Keratinocyte (primary cell): ENCODE measurements around the gene DGKQ. TPM values are rescaled to one million over a fixed set of nuclear protein-coding genes. Genes with fewer than 3 reads are reported as not detected.

Experiments
- DNase-seq: peaks from one replicate; pipeline ENCODE4 v3.0.0-alpha.2; 2011; ENCODE audit warnings: low read depth, missing footprints, low spot score
- FAIRE-seq: peaks from 2 replicates; lab custom pipeline; 2011; peaks lifted over from hg19 to GRCh38; lab: Jason Lieb, UNC
- H2AFZ ChIP-seq: 2 replicates; pipeline ENCODE4 v1.6.0; 2012; ENCODE audit warnings: low read length, control low read depth, inconsistent platforms; ENCODE audit not compliant: control insufficient read depth
- H3K27ac ChIP-seq: 2 replicates; pipeline ENCODE4 v1.5.1; 2011; ENCODE audit warnings: low read length; ENCODE audit not compliant: control insufficient read depth, insufficient read depth
- H3K27me3 ChIP-seq: 3 replicates; pipeline ENCODE4 v1.6.0; 2011; ENCODE audit warnings: low read length; ENCODE audit not compliant: control insufficient read depth, insufficient read depth; ENCODE audit errors: extremely low read depth
- H3K36me3 ChIP-seq, 2 experiments: 2 replicates in 1 of 2; 3 replicates in 1 of 2; pipeline ENCODE4 v1.5.1; 2011; ENCODE audit warnings: low read length in 2 of 2, mild to moderate bottlenecking in 1 of 2; ENCODE audit not compliant: control insufficient read depth in 2 of 2, insufficient read depth in 2 of 2; ENCODE audit errors: extremely low read depth in 1 of 2
- H3K4me1 ChIP-seq: 3 replicates; pipeline ENCODE4 v1.5.1; 2011; ENCODE audit warnings: low read length; ENCODE audit not compliant: control insufficient read depth, insufficient read depth; ENCODE audit errors: extremely low read depth
- H3K4me2 ChIP-seq: 3 replicates; pipeline ENCODE4 v1.6.0; 2011; ENCODE audit warnings: low read depth, low read length; ENCODE audit not compliant: control insufficient read depth, insufficient read depth; ENCODE audit errors: extremely low read depth
- H3K4me3 ChIP-seq, 3 experiments: fragments of 200-600 bp in 1 of 3; sonication (generic) in 1 of 3; 2 replicates in 2 of 3; 3 replicates in 1 of 3; pipeline ENCODE4 v1.5.1; 2011 to 2016; ENCODE audit warnings: low read length in 3 of 3, mild to moderate bottlenecking in 3 of 3, control low read depth in 2 of 3, inconsistent platforms in 1 of 3, low read depth in 1 of 3, mixed read lengths in 1 of 3, mixed run types in 1 of 3, moderate library complexity in 1 of 3; ENCODE audit not compliant: control insufficient read depth in 2 of 3, insufficient read depth in 2 of 3; ENCODE audit errors: extremely low read depth in 1 of 3
- H3K79me2 ChIP-seq: 2 replicates; pipeline ENCODE4 v1.6.0; 2012; ENCODE audit warnings: low read length; ENCODE audit not compliant: control insufficient read depth, insufficient read depth
- H3K9ac ChIP-seq: 3 replicates; pipeline ENCODE4 v1.6.0; 2011; ENCODE audit warnings: low read length; ENCODE audit not compliant: control insufficient read depth, insufficient read depth; ENCODE audit errors: extremely low read depth
- H3K9me1 ChIP-seq: 3 replicates; pipeline ENCODE4 v1.6.0; 2011; ENCODE audit warnings: low read length; ENCODE audit not compliant: control insufficient read depth, insufficient read depth; ENCODE audit errors: extremely low read depth
- H3K9me3 ChIP-seq: 2 replicates; pipeline ENCODE4 v1.5.1; 2012; ENCODE audit warnings: low read depth, low read length; ENCODE audit not compliant: control insufficient read depth
- H4K20me1 ChIP-seq: 3 replicates; pipeline ENCODE4 v1.6.0; 2011; ENCODE audit warnings: low read length; ENCODE audit not compliant: control insufficient read depth, insufficient read depth; ENCODE audit errors: extremely low read depth
- CTCF ChIP-seq, 3 experiments: IDR thresholded peaks in 1 of 3; conservative IDR thresholded peaks in 1 of 3; optimal IDR thresholded peaks in 1 of 3; 2 replicates in 2 of 3; 3 replicates in 1 of 3; pipeline versions ENCODE3 to v1.5.1; 2011; ENCODE audit warnings: low read length in 3 of 3, mild to moderate bottlenecking in 3 of 3, moderate library complexity in 2 of 3, control low read depth in 1 of 3, inconsistent platforms in 1 of 3; ENCODE audit not compliant: insufficient read depth in 2 of 3; ENCODE audit errors: extremely low read depth in 1 of 3
- EZH2 ChIP-seq: IDR thresholded peaks from one replicate; pipeline ENCODE4 v1.6.1; 2012; ENCODE audit warnings: inconsistent platforms, mild to moderate bottlenecking, low read length, moderate library complexity
- dilution Hi-C: fragments of 300-500 bp; cut with MboI; formaldehyde crosslinking; loops from one replicate; pipeline ENCODE4 v1.7.0; 2020; ENCODE audit warnings: low sequenced_read_pairs; ENCODE audit not compliant: extremely low pct_ligation_motif_present
- polyA plus RNA-seq, 5 experiments: library from polyadenylated mRNA; depleted of rRNA in 3 of 5; stranded (reverse) in 3 of 5; stranded (forward) in 1 of 5; unstranded in 1 of 5; fragments of >200 nt; gene quantifications; 1 replicate in 1 of 5; 2 replicates in 3 of 5; 3 replicates in 1 of 5; pipeline versions ENCODE4 v1.2.1 to v1.2.3, GENCODE V29; 2011 to 2012; ENCODE audit warnings: missing spikeins in 2 of 5, low read depth in 1 of 5, low replicate concordance in 1 of 5

Gene DGKQ
- polyA plus RNA-seq, 1 donor (not counting 4 experiments of a cell fraction or from before 2014, with no cell fraction given): 5.3 TPM

GRCh38 chr4:1022051-1022738 is 48.8 kb upstream of the DGKQ start:
- Histone ChIP-seq H3K79me2 (no peaks in the 10 kb centered on the region), H3K4me2 (no peak overlapping the region), H3K4me3 (no peak overlapping the region), H3K4me1 (peaks cover 3% of the 10 kb centered on the region), H3K27me3 (no peaks in the 10 kb centered on the region), H3K27ac (no peak overlapping the region), H3K9me3 (no peaks in the 10 kb centered on the region), H3K9me1 (no peaks in the 10 kb centered on the region), H2AFZ (no peak overlapping the region), H4K20me1 (peaks cover 3% of the 10 kb centered on the region), H3K36me3 (peaks cover 0 to 4% of the 10 kb centered on the region in 2 experiments), H3K9ac (no peak overlapping the region)
- DNase-seq: no peak
- no peak for FAIRE-seq
- dilution Hi-C loops: no loop called here
- no peak for TF ChIP-seq EZH2
- TF ChIP-seq CTCF (optimal IDR thresholded peaks at IDR 0.05 in 1 of 3, IDR thresholded peaks at IDR 0.05 in 1 of 3, conservative IDR thresholded peaks at IDR 0.05 in 1 of 3; ENCODE audit: extremely low read depth in 1 of 3, insufficient read depth in 2 of 3, low read length in 3 of 3): no peak

GRCh38 chr4:1021386-1022050 is 48.1 kb upstream of the DGKQ start:
- FAIRE-seq: no peak
- dilution Hi-C loops: no loop called here
- no peak overlapping the region for H3K4me3 ChIP-seq

More at GRCh38 chr4:1021386-1022050, 48.1 kb upstream of the DGKQ start:
- peaks cover 0 to 4% of the 10 kb centered on the region in 2 experiments for H3K36me3 ChIP-seq
- TF ChIP-seq CTCF (optimal IDR thresholded peaks at IDR 0.05 in 1 of 3, IDR thresholded peaks at IDR 0.05 in 1 of 3, conservative IDR thresholded peaks at IDR 0.05 in 1 of 3; ENCODE audit: extremely low read depth in 1 of 3, insufficient read depth in 2 of 3, low read length in 3 of 3): no peak
- no peak for TF ChIP-seq EZH2
- H3K9me1 ChIP-seq: no peaks in the 10 kb centered on the region
- no peaks in the 10 kb centered on the region for H3K9me3 ChIP-seq
- no peaks in the 10 kb centered on the region for H3K79me2 ChIP-seq
- peaks cover 3% of the 10 kb centered on the region for H3K4me1 ChIP-seq
- H4K20me1 ChIP-seq: no peaks in the 10 kb centered on the region
- H3K9ac ChIP-seq: no peak overlapping the region
- DNase-seq: no peak
- H3K27me3 ChIP-seq: no peaks in the 10 kb centered on the region
- H2AFZ ChIP-seq: no peak overlapping the region
- no peak overlapping the region for H3K27ac ChIP-seq
- H3K4me2 ChIP-seq: no peak overlapping the region
